ENCODE data around the gene FMN1. TPM values are rescaled to one million over a fixed set of nuclear protein-coding genes. Genes with fewer than 3 reads are reported as not detected.

FMN1 gene
- total and polyA plus RNA-seq, 12 donors: 0.22 to 5.5 (median 3.3) TPM

GRCh38 chr15:32993285-32993684 lies 201.2 kb downstream of the FMN1 start:
- no peaks in the 10 kb centered on the region for H3K4me1 ChIP-seq
- H3K9me3 ChIP-seq: no peaks in the 10 kb centered on the region
- peak in 1 of 9 donors; percentile 12 for TF ChIP-seq CTCF (IDR thresholded peaks at IDR 0.05)
- no peak overlapping the region for H3K4me3 ChIP-seq
- DNase-seq (no peak), ATAC-seq (no peak)
- intact Hi-C loops (cut with DNase I): loop anchor here in 8 of 10 donors (5.0 to 10.0 kb wide), 5 partner anchors 138 to 331 kb away; no protein-coding TSS in a partner anchor
- no peaks in the 10 kb centered on the region for H3K27me3 ChIP-seq
- H3K36me3 ChIP-seq: no peaks in the 10 kb centered on the region
- no peak overlapping the region for H3K27ac ChIP-seq

GRCh38 chr15:32991619-32992111 lies 202.8 kb downstream of the FMN1 start:
- H3K27me3 ChIP-seq: no peaks in the 10 kb centered on the region
- H3K27ac ChIP-seq: no peak overlapping the region
- ATAC-seq (no peak), DNase-seq (no peak)
- no peaks in the 10 kb centered on the region for H3K4me1 ChIP-seq
- no peaks in the 10 kb centered on the region for H3K36me3 ChIP-seq
- no peak for TF ChIP-seq CTCF (IDR thresholded peaks at IDR 0.05)
- intact Hi-C loops (cut with DNase I): loop anchor here in 8 of 10 donors (5.0 to 10.0 kb wide), 5 partner anchors 137 to 329 kb away; no protein-coding TSS in a partner anchor
- no peaks in the 10 kb centered on the region for H3K9me3 ChIP-seq
- H3K4me3 ChIP-seq: no peak overlapping the region
- WGBS, 2 donors: 72 to 77% methylated on average over 7 of the region's 7 CpGs

GRCh38 chr15:32990071-32990470 lies 204.4 kb downstream of the FMN1 start:
- 41 to 42% methylated on average over 4 of the region's 4 CpGs for WGBS, 2 donors
- no peak overlapping the region for H3K4me3 ChIP-seq
- no peak for ATAC-seq
- H3K27ac ChIP-seq: no peak overlapping the region
- intact Hi-C loops (cut with DNase I): loop anchor here in 8 of 10 donors (5.0 to 10.0 kb wide), 5 partner anchors 135 to 328 kb away; no protein-coding TSS in a partner anchor
- no peaks in the 10 kb centered on the region for H3K9me3 ChIP-seq
- TF ChIP-seq CTCF (IDR thresholded peaks at IDR 0.05): no peak
- H3K4me1 ChIP-seq: no peaks in the 10 kb centered on the region
- no peaks in the 10 kb centered on the region for H3K27me3 ChIP-seq
- no peak for DNase-seq
- no peaks in the 10 kb centered on the region for H3K36me3 ChIP-seq

GRCh38 chr15:32987067-32987466 lies 207.4 kb downstream of the FMN1 start:
- intact Hi-C loops (cut with DNase I): no loop called here
- TF ChIP-seq CTCF (IDR thresholded peaks at IDR 0.05): no peak

More at GRCh38 chr15:32987067-32987466, 207.4 kb downstream of the FMN1 start:
- no peak overlapping the region for H3K27ac ChIP-seq
- no peaks in the 10 kb centered on the region for H3K4me1 ChIP-seq
- no peaks in the 10 kb centered on the region for H3K27me3 ChIP-seq
- no peaks in the 10 kb centered on the region for H3K36me3 ChIP-seq
- no peaks in the 10 kb centered on the region for H3K9me3 ChIP-seq
- WGBS, 2 donors: 52 to 63% methylated on average over 4 of the region's 4 CpGs
- DNase-seq (no peak), ATAC-seq (no peak)
- no peak overlapping the region for H3K4me3 ChIP-seq
